K562 (cell line): ENCODE measurements around the gene MYMX. TPM values are rescaled to one million over a fixed set of nuclear protein-coding genes. Genes with fewer than 3 reads are reported as not detected.

Experiments
- ATF1 ChIP-seq, 2 experiments: fragments of 450-650 bp in 1 of 2; IDR thresholded peaks; 2 replicates each; pipeline ENCODE4 v1.6.1; 2016; ENCODE audit warnings: missing compliant biosample characterization in 1 of 2, missing genetic modification characterization in 1 of 2
- CBX5 ChIP-seq: IDR thresholded peaks from 2 replicates; pipeline ENCODE4 v1.6.1; 2014; ENCODE audit warnings: low read depth, borderline replicate concordance
- CREB1 ChIP-seq, 2 experiments: sonication (generic) in 1 of 2; formaldehyde crosslinking in 1 of 2; IDR thresholded peaks; 2 replicates each; pipeline versions ENCODE4 v1.6.1 to v1.8.0; 2012 to 2022; ENCODE audit warnings: inconsistent platforms in 1 of 2, mild to moderate bottlenecking in 1 of 2, missing genetic modification reagents in 1 of 2, moderate library complexity in 1 of 2
- CTCF ChIP-seq, 3 experiments: IDR thresholded peaks in 2 of 3; conservative IDR thresholded peaks in 1 of 3; 2 replicates each; pipeline ENCODE4 v1.5.1; 2011 to 2012; ENCODE audit warnings: low read length in 3 of 3, mild to moderate bottlenecking in 3 of 3, control low read depth in 2 of 3, improper control_type of control experiment in 1 of 3, inconsistent platforms in 1 of 3, low read depth in 1 of 3, mixed read lengths in 1 of 3, moderate library complexity in 1 of 3; ENCODE audit not compliant: insufficient read depth in 2 of 3
- EHMT2 ChIP-seq: fragments of 450-650 bp; IDR thresholded peaks from 2 replicates; pipeline ENCODE4 v1.6.1; 2018; ENCODE audit warnings: antibody characterized with exemption
- FOXA3 ChIP-seq, 2 experiments: fragments of 450-650 bp in 1 of 2; sonication (generic) in 1 of 2; formaldehyde crosslinking; IDR thresholded peaks in 1 of 2; conservative IDR thresholded peaks in 1 of 2; 2 replicates each; pipeline versions ENCODE4 v1.4.0 to v1.8.0; 2020 to 2022; ENCODE audit warnings: mild to moderate bottlenecking in 2 of 2, missing genetic modification reagents in 1 of 2
- FOXK1 ChIP-seq: sonication (generic); formaldehyde crosslinking; IDR thresholded peaks from 2 replicates; pipeline ENCODE4 v1.8.0; 2022; ENCODE audit warnings: missing genetic modification reagents, mild to moderate bottlenecking, borderline replicate concordance
- FOXM1 ChIP-seq, 2 experiments: fragments of 450-650 bp in 1 of 2; sonication (generic) in 1 of 2; formaldehyde crosslinking in 1 of 2; IDR thresholded peaks; 2 replicates each; pipeline versions ENCODE4 v1.6.1 to v1.9.0; 2017 to 2022; ENCODE audit warnings: low read depth in 2 of 2, mild to moderate bottlenecking in 2 of 2, missing genetic modification reagents in 1 of 2, moderate library complexity in 1 of 2
- KDM5B ChIP-seq: fragments of 200-600 bp; sonication (generic); IDR thresholded peaks from 2 replicates; pipeline ENCODE4 v1.6.1; 2012; ENCODE audit warnings: low read depth, mild to moderate bottlenecking, moderate library complexity, low read length, control low read depth, inconsistent platforms; ENCODE audit not compliant: insufficient replicate concordance
- NR2F6 ChIP-seq: fragments of 450-650 bp; formaldehyde crosslinking; IDR thresholded peaks from 2 replicates; pipeline ENCODE4 v1.4.0; 2020; ENCODE audit warnings: mild to moderate bottlenecking
- PHF20 ChIP-seq: fragments of 450-650 bp; IDR thresholded peaks from 2 replicates; pipeline ENCODE4 v1.6.1; 2018; ENCODE audit not compliant: partially characterized antibody
- PTTG1 ChIP-seq: fragments of 450-650 bp; IDR thresholded peaks from 2 replicates; pipeline ENCODE4 v1.6.1; 2016; ENCODE audit warnings: low read depth, mild to moderate bottlenecking, missing genetic modification characterization, missing compliant biosample characterization
- SMARCA4 ChIP-seq: fragments of 450-650 bp; IDR thresholded peaks from 2 replicates; pipeline ENCODE4 v1.6.1; 2016
- SNAPC5 ChIP-seq: fragments of 250-450 bp; sonication (Bioruptor Pico); IDR thresholded peaks from 2 replicates; pipeline ENCODE4 v1.8.0; 2021; ENCODE audit warnings: moderate library complexity, mild to moderate bottlenecking, inconsistent platforms
- SPI1 ChIP-seq: IDR thresholded peaks from 2 replicates; pipeline ENCODE4 v1.6.1; 2011; ENCODE audit warnings: low read depth, low read length, control low read depth, borderline replicate concordance
- SRSF9 ChIP-seq: fragments of 200-400 bp; formaldehyde crosslinking; IDR thresholded peaks from 2 replicates; pipeline ENCODE4 v1.6.1; 2017; ENCODE audit warnings: low read depth, low read length, borderline replicate concordance
- TBL1XR1 ChIP-seq, 2 experiments: IDR thresholded peaks; 2 replicates each; pipeline ENCODE4 v1.6.1; 2012; ENCODE audit warnings: improper control_type of control experiment in 2 of 2, low read length in 2 of 2, mild to moderate bottlenecking in 1 of 2
- TCF15 ChIP-seq: fragments of 250-450 bp; sonication (Bioruptor Pico); IDR thresholded peaks from 2 replicates; pipeline ENCODE4 v1.8.0; 2022; ENCODE audit warnings: moderate library complexity, mild to moderate bottlenecking, inconsistent platforms
- ZNF224 ChIP-seq: sonication (generic); formaldehyde crosslinking; IDR thresholded peaks from 2 replicates; pipeline ENCODE4 v1.8.0; 2022; ENCODE audit warnings: mild to moderate bottlenecking, missing genetic modification reagents
- ZNF274 ChIP-seq: IDR thresholded peaks from 2 replicates; pipeline ENCODE4 v1.6.1; 2011; ENCODE audit warnings: low read depth, mild to moderate bottlenecking, low read length, moderate library complexity, borderline replicate concordance
- ZNF347 ChIP-seq: fragments of 450-650 bp; formaldehyde crosslinking; IDR thresholded peaks from 2 replicates; pipeline ENCODE4 v1.4.0; 2020; ENCODE audit warnings: low read depth, mild to moderate bottlenecking, moderate library complexity
- ZNF589 ChIP-seq: fragments of 200-800 bp; sonication (Bioruptor generic); IDR thresholded peaks from 2 replicates; pipeline ENCODE4 v1.6.1; 2016; ENCODE audit warnings: low read depth, missing genetic modification characterization, missing compliant biosample characterization
- ZNF655 ChIP-seq: fragments of 250-450 bp; sonication (Bioruptor Pico); IDR thresholded peaks from 2 replicates; pipeline ENCODE4 v1.5.0; 2021
- polyA plus RNA-seq, 8 experiments: library from polyadenylated mRNA; depleted of rRNA in 4 of 8; stranded (reverse) in 5 of 8; unstranded in 3 of 8; fragments of >200 nt; fragmentation: Nextera tagmentation in 2 of 8; fragmentation: Illumina TruSeq in 1 of 8; extraction: Ambion mirVana in 2 of 8; extraction: Trizol in 1 of 8; gene quantifications; 2 replicates each; pipeline versions ENCODE4 v1.2.1 to v1.2.3, GENCODE V29; 2011 to 2014; ENCODE audit warnings: inconsistent platforms in 1 of 8, missing spikeins in 1 of 8
- total RNA-seq, 7 experiments: library from RNA; depleted of rRNA in 6 of 7; stranded (reverse); fragments of >200 nt in 6 of 7; fragmentation: Illumina TruSeq in 2 of 7; extraction: Trizol in 2 of 7; gene quantifications; 2 replicates each; pipeline versions ENCODE4 v1.2.1 to v1.2.3, GENCODE V29; 2011 to 2021; ENCODE audit warnings: low replicate concordance in 1 of 7

Gene MYMX
- total and polyA plus RNA-seq, 9 of the 15 experiments (the other 6 are each of a cell fraction or from before 2014, with no cell fraction given) = 0.12 TPM; not detected in 8

GRCh38 chr6:44226368-44227147 lies 9.8 kb downstream of the MYMX start (continued):
- TF ChIP-seq CREB1 (IDR thresholded peaks at IDR 0.05) (no peak), CREB1 (CRISPR knock-in tag; IDR thresholded peaks at IDR 0.05) (no peak), NR2F6 (no peak), FOXM1 (IDR thresholded peaks at IDR 0.05; ENCODE audit: low read depth) (no peak), FOXM1 (CRISPR knock-in tag; IDR thresholded peaks at IDR 0.05; ENCODE audit: low read depth) (no peak), CBX5 (no peak), CTCF (IDR thresholded peaks at IDR 0.05 in 2 of 3, conservative IDR thresholded peaks at IDR 0.05 in 1 of 3; ENCODE audit: insufficient read depth in 2 of 3, low read depth in 1 of 3, low read length in 3 of 3) (no peak), TCF15 (CRISPR knock-in tag) (no peak), ZNF589 (CRISPR knock-in tag) (no peak), SRSF9 (no peak), ZNF655 (no peak), FOXA3 (CRISPR knock-in tag; conservative IDR thresholded peaks at IDR 0.05 in 1 of 2, IDR thresholded peaks at IDR 0.05 in 1 of 2) (peak; percentile 34 to 65; a peak in 2 of 4 replicates), SMARCA4 (peak; percentile 56), SNAPC5 (CRISPR knock-in tag) (no peak), TBL1XR1 (IDR thresholded peaks at IDR 0.05; ENCODE audit: low read length in 2 of 2) (no peak), KDM5B (no peak), EHMT2 (no peak), SPI1 (peak; percentile 97), FOXK1 (CRISPR knock-in tag) (no peak), PHF20 (no peak), PTTG1 (no peak), ATF1 (CRISPR knock-in tag; IDR thresholded peaks at IDR 0.05) (no peak), ATF1 (tag; IDR thresholded peaks at IDR 0.05) (no peak; the same call in 1 of the 2 replicates), ZNF274 (no peak), ZNF224 (CRISPR knock-in tag) (no peak), ZNF347 (CRISPR knock-in tag) (no peak)
